Calu3 (cell line): ENCODE measurements around the gene PAPOLA. TPM values are rescaled to one million over a fixed set of nuclear protein-coding genes. Genes with fewer than 3 reads are reported as not detected.

Experiments used
- Bru-seq: library from RNA; stranded (reverse); fragments of 400-500 nt; gene quantifications from one replicate; lab custom pipeline; 2021; lab: Mats Ljungman, UMichigan
- BruChase-seq, 2 experiments: library from RNA; stranded (reverse); fragments of 400-500 nt; gene quantifications; one replicate each; lab custom pipeline; 2021; lab: Mats Ljungman, UMichigan
- BruUV-seq: library from RNA; stranded (reverse); fragments of 400-500 nt; replicated peaks from 2 replicates; lab custom pipeline; 2021; lab: Mats Ljungman, UMichigan
- CTCF ChIA-PET: fragments of 300-600 bp; sonication (Branson Sonifier 250); formaldehyde crosslinking; loops from one replicate; lab custom pipeline; 2022; ENCODE audit warnings: antibody characterized with exemption; lab: Charles Lee
- DNase-seq: peaks from one replicate; pipeline ENCODE4 v3.0.0; 2022
- H3K27ac Mint-ChIP-seq: one replicate; pipeline ENCODE4 v1.8.0; 2022; ENCODE audit warnings: mixed read lengths; ENCODE audit not compliant: unreplicated experiment
- H3K27me3 Mint-ChIP-seq: one replicate; pipeline ENCODE4 v1.8.0; 2022; ENCODE audit warnings: mixed read lengths; ENCODE audit not compliant: unreplicated experiment
- H3K36me3 Mint-ChIP-seq: one replicate; pipeline ENCODE4 v1.8.0; 2022; ENCODE audit warnings: mild to moderate bottlenecking, moderate library complexity, mixed read lengths; ENCODE audit not compliant: insufficient read depth, unreplicated experiment
- H3K4me1 Mint-ChIP-seq: one replicate; pipeline ENCODE4 v1.8.0; 2022; ENCODE audit warnings: mild to moderate bottlenecking, low read depth, mixed read lengths; ENCODE audit not compliant: unreplicated experiment
- H3K4me3 Mint-ChIP-seq: one replicate; pipeline ENCODE4 v1.8.0; 2022; ENCODE audit warnings: mild to moderate bottlenecking, low read depth, moderate library complexity, mixed read lengths; ENCODE audit not compliant: unreplicated experiment
- H3K9me3 Mint-ChIP-seq: one replicate; pipeline ENCODE4 v1.8.0; 2022; ENCODE audit warnings: low read depth, mixed read lengths; ENCODE audit not compliant: unreplicated experiment
- CTCF ChIP-seq: fragments of 200-600 bp; IDR thresholded peaks from one replicate; pipeline ENCODE4 v1.8.0; 2022; ENCODE audit warnings: antibody characterized with exemption; ENCODE audit not compliant: unreplicated experiment
- intact Hi-C: fragments of 100-400 bp; cut with micrococcal nuclease; formaldehyde crosslinking; loops from one replicate; pipeline ENCODE4 v1.10.0; 2022; ENCODE audit not compliant: unreplicated experiment
- long read RNA-seq: library from polyadenylated mRNA; stranded (forward); transcript quantifications from one replicate; pipeline ENCODE4 v2.0.0, GENCODE V29; 2022
- total RNA-seq: library from RNA; stranded (reverse); gene quantifications from 2 replicates; pipeline ENCODE4 v1.2.3, GENCODE V29; 2022

Gene PAPOLA
- 198 and 205 TPM in 2 replicates for total RNA-seq
- Bru-seq, nascent RNA = percentile 95 among the genes with signal in this experiment
- BruChase-seq, experiment 1, labeled RNA remaining after a 6-hour chase = percentile 94 among the genes with signal in this experiment
- BruChase-seq, experiment 2, labeled RNA remaining after a 2-hour chase = percentile 94 among the genes with signal in this experiment
- long read RNA-seq, full-length matches to known transcripts = 171 of 219 reads
- long read RNA-seq, partial matches to known transcripts = 23 of 219 reads
- long read RNA-seq, other reads (novel, unspliced or antisense) = 25 of 219 reads

- Mint-ChIP-seq H3K27me3 (no peaks in the 10 kb centered on the region), H3K4me3 (peak within 1 kb of the TSS; percentile 92), H3K36me3 (peaks cover 34% of the 10 kb centered on the region), H3K27ac (peak within 1 kb of the TSS; percentile 95), H3K4me1 (peaks cover 23% of the 10 kb centered on the region), H3K9me3 (no peaks in the 10 kb centered on the region)
- peak; percentile 94 for DNase-seq
- TSS peak; percentile 97 for BruUV-seq
- CTCF ChIA-PET = no interaction called here
- intact Hi-C loops = no loop called here
- TF ChIP-seq CTCF = no peak
Observed at GRCh38 chr14:96501740-96502620, at the start of gene PAPOLA. Gene PAPOLA, plus strand, starts transcription at chr14:96502382. Its CDS starts 211 bp downstream, at chr14:96502593.

- CTCF ChIA-PET = no interaction called here
- no TSS peak for BruUV-seq
- no peaks in the 10 kb centered on the region for H3K36me3 Mint-ChIP-seq
- H3K4me1 Mint-ChIP-seq = no peaks in the 10 kb centered on the region
- H3K27me3 Mint-ChIP-seq = no peaks in the 10 kb centered on the region
- no peak for DNase-seq
- intact Hi-C loops = no loop called here
- H3K4me3 Mint-ChIP-seq = no peak overlapping the region
- TF ChIP-seq CTCF = no peak
- H3K27ac Mint-ChIP-seq = no peak overlapping the region
- H3K9me3 Mint-ChIP-seq = no peaks in the 10 kb centered on the region
Observed at GRCh38 chr14:96452684-96453083, 49.5 kb upstream of the PAPOLA start.

- no peak for DNase-seq
- Mint-ChIP-seq H3K4me3 (no peak overlapping the region), H3K36me3 (no peaks in the 10 kb centered on the region), H3K4me1 (no peaks in the 10 kb centered on the region), H3K9me3 (no peaks in the 10 kb centered on the region), H3K27ac (no peak overlapping the region), H3K27me3 (no peaks in the 10 kb centered on the region)
- intact Hi-C loops = no loop called here
- BruUV-seq = no TSS peak
- CTCF ChIA-PET = no interaction called here
- no peak for TF ChIP-seq CTCF
Observed at GRCh38 chr14:96455588-96455987, 46.6 kb upstream of the PAPOLA start.

GRCh38 chr14:96459851-96460250 is 42.3 kb upstream of the PAPOLA start:
- CTCF ChIA-PET = no interaction called here
- Mint-ChIP-seq H3K9me3 (no peaks in the 10 kb centered on the region), H3K36me3 (no peaks in the 10 kb centered on the region), H3K4me1 (peaks cover 11% of the 10 kb centered on the region), H3K27me3 (no peaks in the 10 kb centered on the region), H3K27ac (no peak overlapping the region), H3K4me3 (no peak overlapping the region)
- no peak for TF ChIP-seq CTCF
- DNase-seq = no peak
- BruUV-seq = no TSS peak
- intact Hi-C loops = no loop called here
